AG09319 (cell line): ENCODE results near the gene CHST13.

Source experiments
- DNase-seq: peaks from one replicate; pipeline ENCODE4 v3.0.0-alpha.2; 2010; ENCODE audit warnings: low read depth; ENCODE audit errors: extremely low read depth
- TF ChIP-seq, protein P1 (sequence below): IDR thresholded peaks from 2 replicates; pipeline ENCODE4 v1.5.1; 2011; ENCODE audit warnings: low read depth, mild to moderate bottlenecking, inconsistent platforms, low read length, moderate library complexity

Gene CHST13

DNA sequence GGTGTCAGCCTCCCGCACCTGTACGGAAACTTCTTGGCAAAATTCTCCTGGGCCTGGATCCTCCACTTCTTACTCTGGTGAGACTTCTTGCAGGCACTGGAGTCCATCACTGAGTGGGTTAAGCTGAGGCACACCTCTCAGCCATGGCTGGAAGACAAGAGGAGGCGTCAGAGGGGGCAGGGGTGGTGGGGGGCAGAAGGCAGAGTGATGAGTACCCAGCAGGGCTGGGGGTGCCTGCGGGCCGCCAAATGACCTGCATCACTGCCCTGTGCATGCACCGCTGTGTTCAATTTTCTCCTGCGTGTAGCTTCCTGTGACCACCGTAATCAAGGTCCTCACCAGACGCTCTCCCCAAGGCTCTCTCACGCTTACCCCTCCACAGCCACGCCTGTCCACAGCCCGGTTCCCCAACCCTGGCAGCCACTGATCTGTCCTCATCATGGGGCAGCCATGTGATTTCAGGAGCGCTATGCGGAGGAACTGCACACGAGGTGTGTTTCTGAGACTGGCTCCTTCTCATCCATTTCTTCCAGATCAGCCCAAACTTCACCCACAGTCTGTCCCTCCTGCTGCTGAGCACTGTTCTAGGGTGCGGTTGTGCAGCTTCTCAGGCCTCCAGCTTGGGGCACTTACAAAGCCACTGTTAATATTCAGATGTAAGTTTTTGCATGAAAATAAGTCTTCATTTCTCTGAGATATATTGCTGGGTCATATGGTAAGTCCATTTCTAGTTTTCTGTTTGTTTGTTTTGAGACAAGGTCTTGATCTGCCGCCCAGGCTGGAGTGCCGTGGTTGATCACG is 29.5 kb downstream of the CHST13 start:
- DNase-seq: no peak
- TF ChIP-seq, protein P1, sequence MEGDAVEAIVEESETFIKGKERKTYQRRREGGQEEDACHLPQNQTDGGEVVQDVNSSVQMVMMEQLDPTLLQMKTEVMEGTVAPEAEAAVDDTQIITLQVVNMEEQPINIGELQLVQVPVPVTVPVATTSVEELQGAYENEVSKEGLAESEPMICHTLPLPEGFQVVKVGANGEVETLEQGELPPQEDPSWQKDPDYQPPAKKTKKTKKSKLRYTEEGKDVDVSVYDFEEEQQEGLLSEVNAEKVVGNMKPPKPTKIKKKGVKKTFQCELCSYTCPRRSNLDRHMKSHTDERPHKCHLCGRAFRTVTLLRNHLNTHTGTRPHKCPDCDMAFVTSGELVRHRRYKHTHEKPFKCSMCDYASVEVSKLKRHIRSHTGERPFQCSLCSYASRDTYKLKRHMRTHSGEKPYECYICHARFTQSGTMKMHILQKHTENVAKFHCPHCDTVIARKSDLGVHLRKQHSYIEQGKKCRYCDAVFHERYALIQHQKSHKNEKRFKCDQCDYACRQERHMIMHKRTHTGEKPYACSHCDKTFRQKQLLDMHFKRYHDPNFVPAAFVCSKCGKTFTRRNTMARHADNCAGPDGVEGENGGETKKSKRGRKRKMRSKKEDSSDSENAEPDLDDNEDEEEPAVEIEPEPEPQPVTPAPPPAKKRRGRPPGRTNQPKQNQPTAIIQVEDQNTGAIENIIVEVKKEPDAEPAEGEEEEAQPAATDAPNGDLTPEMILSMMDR: no peak

GRCh38 chr3:126554560-126555525 is 30.9 kb downstream of the CHST13 start:
- no peak for DNase-seq
- TF ChIP-seq, protein P1: no peak

DNA sequence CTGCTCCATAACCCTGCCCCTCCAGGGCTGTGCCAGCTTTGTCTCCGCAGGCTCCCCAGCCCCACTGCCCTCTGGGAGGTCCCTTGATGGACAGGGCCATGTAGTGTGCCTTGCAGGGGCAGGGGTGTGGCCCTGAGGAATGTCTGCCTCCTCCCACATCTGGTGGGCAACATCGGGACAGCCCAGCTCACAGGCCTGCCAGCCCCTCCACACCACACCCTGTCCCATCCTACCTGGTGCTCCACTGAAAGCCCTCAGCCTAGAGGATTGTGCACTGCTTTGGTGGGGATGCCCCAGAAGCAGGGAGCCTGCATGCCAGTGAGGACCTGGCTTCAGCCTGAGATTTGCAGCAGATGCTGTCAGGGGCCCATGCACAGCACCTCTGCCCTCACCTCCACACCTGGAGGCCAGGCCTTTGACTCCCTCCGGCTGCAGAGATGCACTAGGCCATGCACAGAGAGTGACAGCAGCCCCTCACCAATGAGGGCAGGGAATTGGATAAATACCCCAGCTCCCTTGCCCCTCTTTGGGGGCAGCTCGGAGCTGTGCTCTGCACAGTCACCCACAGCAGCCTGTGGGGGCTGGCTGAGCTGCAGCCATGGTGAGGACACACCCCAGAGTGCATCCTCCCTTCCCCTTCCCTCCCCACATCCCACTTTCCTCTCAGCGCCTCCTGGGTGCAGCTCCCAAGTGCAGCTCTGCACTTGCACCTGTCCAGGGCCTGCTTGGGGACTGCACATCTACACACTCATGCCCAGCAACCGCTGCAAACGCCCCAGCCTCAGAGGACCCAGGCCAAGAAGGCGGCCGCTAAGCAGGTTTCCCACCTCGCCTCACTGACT is 32.1 kb downstream of the CHST13 start:
- no peak for DNase-seq
- TF ChIP-seq, protein P1: no peak

GRCh38 chr3:126556637-126557414 is 32.9 kb downstream of the CHST13 start:
- TF ChIP-seq, protein P1: no peak
- DNase-seq: no peak

DNA sequence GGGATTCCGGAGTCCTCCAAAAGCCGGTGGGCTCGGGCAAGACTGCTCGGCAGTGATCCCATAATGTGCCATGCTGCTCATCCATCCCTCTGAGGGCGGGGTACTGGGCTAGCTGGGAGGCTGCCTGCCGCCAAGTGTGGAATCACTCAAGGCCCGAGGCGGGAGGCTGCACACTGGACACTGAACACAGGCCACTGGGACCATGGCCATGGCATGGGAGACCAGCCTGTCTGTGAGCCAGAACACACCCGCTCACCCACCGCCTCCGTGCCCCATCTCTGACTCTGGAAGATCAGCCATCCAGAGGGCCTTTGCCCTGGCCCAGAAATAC is 33.4 kb downstream of the CHST13 start:
- DNase-seq: no peak
- TF ChIP-seq, protein P1: no peak

- TF ChIP-seq, protein P1: no peak
- DNase-seq: no peak
Measured at GRCh38 chr3:126557761-126558160, 33.8 kb downstream of the CHST13 start.
